ENCODE data around the gene HES2.

DNA sequence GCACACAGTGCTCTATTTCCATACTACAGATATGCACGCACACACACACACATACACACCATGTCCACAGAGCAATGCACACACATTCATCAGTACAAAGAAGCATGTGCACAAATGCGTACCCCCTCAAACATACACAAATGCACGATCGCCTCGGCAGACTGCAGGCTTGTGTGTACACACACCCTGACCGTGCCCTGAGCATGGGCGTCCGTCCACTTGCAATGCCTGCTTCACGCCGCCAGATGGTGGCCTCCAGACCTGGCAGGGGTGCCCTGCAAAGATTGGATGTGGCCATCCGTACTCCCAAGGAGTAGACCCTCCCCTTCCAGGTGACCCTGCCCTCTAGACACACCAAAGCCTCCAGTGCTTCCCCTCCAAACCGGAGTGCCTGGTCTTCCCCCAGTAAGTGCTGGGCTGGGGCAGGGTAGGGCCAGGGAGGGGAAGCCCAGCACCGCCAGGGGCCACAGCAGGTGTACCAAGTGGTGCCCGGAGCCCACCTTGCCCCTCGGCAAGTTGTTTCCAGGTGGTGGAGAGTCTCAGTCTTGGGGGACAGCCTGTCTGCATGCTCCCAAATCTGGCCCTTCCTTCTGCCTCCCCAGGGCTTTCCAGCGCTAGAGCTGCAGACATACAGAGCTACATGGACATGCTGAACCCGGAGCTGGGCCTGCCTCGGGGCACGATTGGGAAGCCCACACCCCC, 25.5 kb upstream of the HES2 start:
- TF ChIP-seq, protein P1, sequence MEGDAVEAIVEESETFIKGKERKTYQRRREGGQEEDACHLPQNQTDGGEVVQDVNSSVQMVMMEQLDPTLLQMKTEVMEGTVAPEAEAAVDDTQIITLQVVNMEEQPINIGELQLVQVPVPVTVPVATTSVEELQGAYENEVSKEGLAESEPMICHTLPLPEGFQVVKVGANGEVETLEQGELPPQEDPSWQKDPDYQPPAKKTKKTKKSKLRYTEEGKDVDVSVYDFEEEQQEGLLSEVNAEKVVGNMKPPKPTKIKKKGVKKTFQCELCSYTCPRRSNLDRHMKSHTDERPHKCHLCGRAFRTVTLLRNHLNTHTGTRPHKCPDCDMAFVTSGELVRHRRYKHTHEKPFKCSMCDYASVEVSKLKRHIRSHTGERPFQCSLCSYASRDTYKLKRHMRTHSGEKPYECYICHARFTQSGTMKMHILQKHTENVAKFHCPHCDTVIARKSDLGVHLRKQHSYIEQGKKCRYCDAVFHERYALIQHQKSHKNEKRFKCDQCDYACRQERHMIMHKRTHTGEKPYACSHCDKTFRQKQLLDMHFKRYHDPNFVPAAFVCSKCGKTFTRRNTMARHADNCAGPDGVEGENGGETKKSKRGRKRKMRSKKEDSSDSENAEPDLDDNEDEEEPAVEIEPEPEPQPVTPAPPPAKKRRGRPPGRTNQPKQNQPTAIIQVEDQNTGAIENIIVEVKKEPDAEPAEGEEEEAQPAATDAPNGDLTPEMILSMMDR (conservative IDR thresholded peaks at IDR 0.05; ENCODE audit: low read depth, low read length), result peak; percentile 50
- TF ChIP-seq MAFK (IDR thresholded peaks at IDR 0.05; ENCODE audit: low read depth, low read length) (no peak), RAD21 (IDR thresholded peaks at IDR 0.05; ENCODE audit: low read length) (peak; percentile 38), MXI1 (IDR thresholded peaks at IDR 0.05; ENCODE audit: borderline replicate concordance, low read depth, low read length) (no peak)
- TF ChIP-seq, protein P2, sequence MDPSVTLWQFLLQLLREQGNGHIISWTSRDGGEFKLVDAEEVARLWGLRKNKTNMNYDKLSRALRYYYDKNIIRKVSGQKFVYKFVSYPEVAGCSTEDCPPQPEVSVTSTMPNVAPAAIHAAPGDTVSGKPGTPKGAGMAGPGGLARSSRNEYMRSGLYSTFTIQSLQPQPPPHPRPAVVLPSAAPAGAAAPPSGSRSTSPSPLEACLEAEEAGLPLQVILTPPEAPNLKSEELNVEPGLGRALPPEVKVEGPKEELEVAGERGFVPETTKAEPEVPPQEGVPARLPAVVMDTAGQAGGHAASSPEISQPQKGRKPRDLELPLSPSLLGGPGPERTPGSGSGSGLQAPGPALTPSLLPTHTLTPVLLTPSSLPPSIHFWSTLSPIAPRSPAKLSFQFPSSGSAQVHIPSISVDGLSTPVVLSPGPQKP (IDR thresholded peaks at IDR 0.05; ENCODE audit: borderline replicate concordance, low read depth, low read length), result no peak
